HepG2 (cell line): ENCODE measurements around the gene MBTD1. TPM values are rescaled to one million over a fixed set of nuclear protein-coding genes. Genes with fewer than 3 reads are reported as not detected.

Experiments
- ATAC-seq: fragments of 200-7000 bp; cut with Tn5 transposase; 3 replicates; pipeline ENCODE4 v1.9.1; 2020; ENCODE audit warnings: mild to moderate bottlenecking, moderate library complexity
- BruUV-seq: library from RNA; stranded (reverse); fragments of 400-500 nt; replicated peaks from 2 replicates; lab custom pipeline; 2021; lab: Mats Ljungman, UMichigan
- CTCF ChIA-PET: fragments of 300-600 bp; formaldehyde crosslinking; extraction: SDS; loops from one replicate; lab custom pipeline; 2021; ENCODE audit warnings: low total read pairs, inconsistent platforms, low intra/inter-chr PET ratio; lab: Yijun Ruan, JAX
- POLR2A ChIA-PET: fragments of 350-600 bp; sonication (Branson Sonifier 250); formaldehyde crosslinking; loops from one replicate; lab custom pipeline; 2020; ENCODE audit warnings: antibody characterized with exemption, inconsistent platforms; lab: Yijun Ruan, JAX
- DNase-seq: peaks from one replicate; pipeline ENCODE4 v3.0.0-alpha.2; 2015; ENCODE audit warnings: low spot score
- FAIRE-seq: peaks from 3 replicates; lab custom pipeline; 2011; peaks lifted over from hg19 to GRCh38; lab: Jason Lieb, UNC
- H2AFZ ChIP-seq: one replicate; pipeline ENCODE4 v1.6.1; 2011; ENCODE audit warnings: low read length, inconsistent platforms
- H3K27ac ChIP-seq: fragments of 300-600 bp; 3 replicates; pipeline ENCODE4 v1.8.0; 2011; ENCODE audit warnings: mixed run types, mild to moderate bottlenecking, mixed read lengths, low read length, inconsistent platforms; ENCODE audit not compliant: insufficient read depth; ENCODE audit errors: extremely low read length
- H3K27me3 ChIP-seq, 2 experiments: fragments of 200-600 bp in 1 of 2; 2 replicates in 1 of 2; 3 replicates in 1 of 2; pipeline versions ENCODE4 v1.6.0 to v1.8.0; 2011; ENCODE audit warnings: low read length in 2 of 2, mild to moderate bottlenecking in 2 of 2, moderate library complexity in 2 of 2, inconsistent platforms in 1 of 2; ENCODE audit not compliant: insufficient read depth in 2 of 2, control insufficient read depth in 1 of 2
- H3K36me3 ChIP-seq, 2 experiments: fragments of 200-600 bp in 1 of 2; replicated peaks in 1 of 2; 2 replicates in 1 of 2; 3 replicates in 1 of 2; pipeline versions ENCODE4 v1.5.1 to v1.8.0; 2011; ENCODE audit warnings: low read length in 2 of 2, inconsistent platforms in 1 of 2; ENCODE audit not compliant: insufficient read depth in 2 of 2, control insufficient read depth in 1 of 2
- H3K4me1 ChIP-seq: 2 replicates; pipeline ENCODE4 v1.5.1; 2012; ENCODE audit warnings: low read length, inconsistent platforms; ENCODE audit not compliant: insufficient read depth
- H3K4me2 ChIP-seq: 2 replicates; pipeline ENCODE4 v1.6.0; 2011; ENCODE audit warnings: low read depth, low read length, inconsistent platforms
- H3K4me3 ChIP-seq, 3 experiments: fragments of 200-600 bp in 1 of 3; sonication (generic), shearing (Covaris generic) in 1 of 3; replicated peaks in 1 of 3; 2 replicates each; pipeline ENCODE4 v1.5.1; 2011 to 2016; ENCODE audit warnings: low read length in 3 of 3, inconsistent platforms in 2 of 3, low read depth in 2 of 3, mild to moderate bottlenecking in 2 of 3, control low read depth in 1 of 3, mixed read lengths in 1 of 3; ENCODE audit not compliant: insufficient read depth in 1 of 3
- H3K79me2 ChIP-seq: one replicate; pipeline ENCODE4 v1.6.1; 2011; ENCODE audit warnings: low read length, inconsistent platforms; ENCODE audit not compliant: insufficient read depth
- H3K9ac ChIP-seq: 2 replicates; pipeline ENCODE4 v1.6.0; 2011; ENCODE audit warnings: mild to moderate bottlenecking, low read depth, low read length, inconsistent platforms; ENCODE audit not compliant: insufficient read depth
- H3K9me3 ChIP-seq: 2 replicates; pipeline ENCODE4 v1.5.1; 2012; ENCODE audit warnings: mild to moderate bottlenecking, low read length
- H4K20me1 ChIP-seq: 2 replicates; pipeline ENCODE4 v1.6.0; 2011; ENCODE audit warnings: inconsistent platforms, mild to moderate bottlenecking, low read length, moderate library complexity; ENCODE audit not compliant: insufficient read depth
- ESRRA ChIP-seq: sonication (generic); formaldehyde crosslinking; IDR thresholded peaks from 2 replicates; pipeline ENCODE4 v1.5.1; 2020; ENCODE audit warnings: mild to moderate bottlenecking, low read depth, missing genetic modification reagents
- HMG20B ChIP-seq: conservative IDR thresholded peaks from 2 replicates; pipeline ENCODE4 v1.6.1; 2016; ENCODE audit warnings: missing genetic modification reagents, missing compliant biosample characterization
- HOXA3 ChIP-seq: sonication (generic); formaldehyde crosslinking; IDR thresholded peaks from 2 replicates; pipeline ENCODE4 v1.5.0; 2020; ENCODE audit warnings: missing genetic modification reagents
- MXI1 ChIP-seq: IDR thresholded peaks from 3 replicates; pipeline ENCODE4 v1.6.1; 2012; ENCODE audit warnings: low read depth, low read length, inconsistent platforms, borderline replicate concordance
- TOE1 ChIP-seq: sonication (generic); formaldehyde crosslinking; IDR thresholded peaks from 2 replicates; pipeline ENCODE4 v1.4.0; 2020; ENCODE audit warnings: mild to moderate bottlenecking, missing genetic modification reagents
- ZNF33B ChIP-seq: sonication (generic); formaldehyde crosslinking; IDR thresholded peaks from 2 replicates; pipeline ENCODE4 v1.5.1; 2020; ENCODE audit warnings: mild to moderate bottlenecking, missing genetic modification reagents
- ZNF501 ChIP-seq: sonication (generic); formaldehyde crosslinking; IDR thresholded peaks from 2 replicates; pipeline ENCODE4 v1.5.1; 2020; ENCODE audit warnings: mild to moderate bottlenecking, moderate library complexity, missing genetic modification reagents
- WGBS: methylation state at CpG from one replicate; pipeline ENCODE4 v1.1.6; 2017; ENCODE audit warnings: low lambda C conversion rate; 5-methylcytosine and 5-hydroxymethylcytosine counted together
- in situ Hi-C: cut with HindIII; loops from 2 replicates; pipeline ENCODE4 v1.10.0; 2017; ENCODE audit warnings: low pct_unique_long_range_greater_than_20kb; ENCODE audit not compliant: extremely low pct_ligation_motif_present
- intact Hi-C: fragments of 100-400 bp; cut with micrococcal nuclease; formaldehyde crosslinking; loops from one replicate; pipeline ENCODE4 v1.10.0; 2022; ENCODE audit not compliant: unreplicated experiment
- polyA plus RNA-seq, 8 experiments: library from polyadenylated mRNA; depleted of rRNA in 3 of 8; stranded (reverse) in 7 of 8; unstranded in 1 of 8; fragments of >200 nt; fragmentation: Illumina TruSeq in 4 of 8; extraction: Trizol in 4 of 8; gene quantifications; 2 replicates each; pipeline versions ENCODE4 v1.2.1 to v1.2.3, GENCODE V29; 2011 to 2016; ENCODE audit warnings: low read depth in 4 of 8, missing spikeins in 1 of 8, mixed read lengths in 1 of 8; ENCODE audit not compliant: insufficient read depth in 1 of 8
- total RNA-seq, 5 experiments: library from RNA; depleted of rRNA; stranded (reverse); fragments of >200 nt; fragmentation: Illumina TruSeq; extraction: Trizol; gene quantifications; 2 replicates each; pipeline ENCODE4 v1.2.3, GENCODE V29; 2016; ENCODE audit warnings: low read depth in 1 of 5
- TF ChIP-seq, protein P1 (sequence below), 2 experiments: fragments of 450-650 bp in 1 of 2; sonication (generic) in 1 of 2; formaldehyde crosslinking; IDR thresholded peaks; 2 replicates each; pipeline versions ENCODE4 v1.5.0 to v1.8.0; 2020 to 2022; ENCODE audit warnings: mild to moderate bottlenecking in 1 of 2, missing genetic modification reagents in 1 of 2
- TF ChIP-seq, protein P2 (sequence below): IDR thresholded peaks from 2 replicates; pipeline ENCODE4 v1.4.0; 2020; ENCODE audit warnings: mild to moderate bottlenecking, missing genetic modification reagents

The MBTD1 gene
- total and polyA plus RNA-seq, 2 of the 13 experiments (the other 11 are each of a cell fraction or from before 2014, with no cell fraction given): 20.9 TPM

DNA sequence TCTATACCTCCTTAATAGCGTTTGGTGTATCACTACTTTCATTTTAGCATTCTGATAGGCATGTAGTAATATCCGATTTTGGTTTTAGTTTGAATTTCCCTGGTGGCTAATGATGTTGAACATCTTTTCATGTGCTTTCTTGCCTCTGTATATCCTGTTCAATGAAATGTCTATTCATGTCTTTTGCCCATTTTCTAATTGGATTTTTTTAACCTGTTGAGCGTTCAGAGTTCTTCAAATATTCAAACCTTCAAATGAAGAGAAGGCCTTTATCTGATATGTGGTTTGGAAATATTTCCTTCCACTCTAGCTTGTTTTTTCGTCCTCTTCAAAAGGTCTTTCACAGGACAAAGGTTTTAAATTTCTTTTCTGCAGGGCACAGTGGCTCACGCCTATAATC is 108.9 kb downstream of the MBTD1 start:
- ATAC-seq (no peak), FAIRE-seq (no peak), DNase-seq (no peak)
- WGBS: 25% methylated on average over 5 of the region's 5 CpGs
- Histone ChIP-seq H3K9me3 (no peaks in the 10 kb centered on the region), H2AFZ (peak overlapping the region; percentile 87), H3K4me2 (0 out of 2 replicates have a peak overlapping the region, but pooled peaks have one; percentile 18), H3K27ac (no peak overlapping the region), H3K79me2 (peaks cover 25% of the 10 kb centered on the region), H3K4me1 (peaks cover 61% of the 10 kb centered on the region), H4K20me1 (no peaks in the 10 kb centered on the region), H3K4me3 (no peak overlapping the region), H3K27me3 (no peaks in the 10 kb centered on the region; a peak in 1 of 5 replicates), H3K36me3 (peaks cover 0 to 6% of the 10 kb centered on the region in 2 experiments; a peak in 2 of 5 replicates), H3K9ac (no peak overlapping the region)
- ChIA-PET POLR2A (no interaction called here), CTCF (interaction anchor here (3.3 kb wide), 1 partner anchor 150 kb away, joined by 38 read pairs; no protein-coding TSS in a partner anchor)
- in situ Hi-C loops: loop anchor here (5.0 kb wide), 1 partner anchor 149 kb away; no protein-coding TSS in a partner anchor
- intact Hi-C loops: no loop called here
- BruUV-seq: no TSS peak
- TF ChIP-seq, protein P1, sequence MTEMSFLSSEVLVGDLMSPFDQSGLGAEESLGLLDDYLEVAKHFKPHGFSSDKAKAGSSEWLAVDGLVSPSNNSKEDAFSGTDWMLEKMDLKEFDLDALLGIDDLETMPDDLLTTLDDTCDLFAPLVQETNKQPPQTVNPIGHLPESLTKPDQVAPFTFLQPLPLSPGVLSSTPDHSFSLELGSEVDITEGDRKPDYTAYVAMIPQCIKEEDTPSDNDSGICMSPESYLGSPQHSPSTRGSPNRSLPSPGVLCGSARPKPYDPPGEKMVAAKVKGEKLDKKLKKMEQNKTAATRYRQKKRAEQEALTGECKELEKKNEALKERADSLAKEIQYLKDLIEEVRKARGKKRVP (CRISPR knock-in tag; IDR thresholded peaks at IDR 0.05): no peak
- TF ChIP-seq ESRRA (CRISPR knock-in tag) (no peak), ZNF33B (CRISPR knock-in tag) (no peak), MXI1 (no peak), HMG20B (CRISPR knock-in tag) (no peak), TOE1 (no peak), ZNF501 (CRISPR knock-in tag) (no peak), HOXA3 (CRISPR knock-in tag) (no peak)
- TF ChIP-seq, protein P2, sequence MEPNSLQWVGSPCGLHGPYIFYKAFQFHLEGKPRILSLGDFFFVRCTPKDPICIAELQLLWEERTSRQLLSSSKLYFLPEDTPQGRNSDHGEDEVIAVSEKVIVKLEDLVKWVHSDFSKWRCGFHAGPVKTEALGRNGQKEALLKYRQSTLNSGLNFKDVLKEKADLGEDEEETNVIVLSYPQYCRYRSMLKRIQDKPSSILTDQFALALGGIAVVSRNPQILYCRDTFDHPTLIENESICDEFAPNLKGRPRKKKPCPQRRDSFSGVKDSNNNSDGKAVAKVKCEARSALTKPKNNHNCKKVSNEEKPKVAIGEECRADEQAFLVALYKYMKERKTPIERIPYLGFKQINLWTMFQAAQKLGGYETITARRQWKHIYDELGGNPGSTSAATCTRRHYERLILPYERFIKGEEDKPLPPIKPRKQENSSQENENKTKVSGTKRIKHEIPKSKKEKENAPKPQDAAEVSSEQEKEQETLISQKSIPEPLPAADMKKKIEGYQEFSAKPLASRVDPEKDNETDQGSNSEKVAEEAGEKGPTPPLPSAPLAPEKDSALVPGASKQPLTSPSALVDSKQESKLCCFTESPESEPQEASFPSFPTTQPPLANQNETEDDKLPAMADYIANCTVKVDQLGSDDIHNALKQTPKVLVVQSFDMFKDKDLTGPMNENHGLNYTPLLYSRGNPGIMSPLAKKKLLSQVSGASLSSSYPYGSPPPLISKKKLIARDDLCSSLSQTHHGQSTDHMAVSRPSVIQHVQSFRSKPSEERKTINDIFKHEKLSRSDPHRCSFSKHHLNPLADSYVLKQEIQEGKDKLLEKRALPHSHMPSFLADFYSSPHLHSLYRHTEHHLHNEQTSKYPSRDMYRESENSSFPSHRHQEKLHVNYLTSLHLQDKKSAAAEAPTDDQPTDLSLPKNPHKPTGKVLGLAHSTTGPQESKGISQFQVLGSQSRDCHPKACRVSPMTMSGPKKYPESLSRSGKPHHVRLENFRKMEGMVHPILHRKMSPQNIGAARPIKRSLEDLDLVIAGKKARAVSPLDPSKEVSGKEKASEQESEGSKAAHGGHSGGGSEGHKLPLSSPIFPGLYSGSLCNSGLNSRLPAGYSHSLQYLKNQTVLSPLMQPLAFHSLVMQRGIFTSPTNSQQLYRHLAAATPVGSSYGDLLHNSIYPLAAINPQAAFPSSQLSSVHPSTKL (CRISPR knock-in tag): no peak
